Measurements from ENCODE around the gene SPAG16. TPM values are rescaled to one million over a fixed set of nuclear protein-coding genes. Genes with fewer than 3 reads are reported as not detected.
A peak's percentile ranks its signal among the peaks of the same experiment; 100 is the strongest.

Gene SPAG16
- total RNA-seq, 2 donors from 2014 or later: 5.0 to 10.4 TPM

DNA sequence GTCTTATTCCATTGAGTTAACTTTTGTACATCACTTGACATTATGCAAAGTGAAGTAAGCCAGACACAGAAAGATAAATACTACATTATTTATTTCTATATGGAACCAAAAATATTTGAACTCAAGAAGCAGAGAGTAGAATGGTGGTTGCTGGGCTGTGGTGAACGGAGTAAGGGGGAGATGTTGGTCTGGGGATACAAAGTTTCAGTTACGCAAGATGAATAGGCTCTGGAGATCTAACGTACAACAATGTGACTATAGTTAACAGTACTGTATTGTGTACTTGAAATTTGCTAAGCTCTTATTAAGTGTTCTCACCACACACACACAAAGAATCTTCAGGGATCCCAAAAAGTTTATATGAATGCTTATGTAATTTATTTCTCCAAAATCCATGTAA is 1001.7 kb downstream of the SPAG16 start:
- Mint-ChIP-seq H3K27ac (no peak overlapping the region), H3K9me3 (peaks cover 0 to 11% of the 10 kb centered on the region in 2 donors), H3K36me3 (no peaks in the 10 kb centered on the region)
- ATAC-seq (no peak), DNase-seq (ENCODE audit: low spot score in 2 of 2) (no peak)

DNA sequence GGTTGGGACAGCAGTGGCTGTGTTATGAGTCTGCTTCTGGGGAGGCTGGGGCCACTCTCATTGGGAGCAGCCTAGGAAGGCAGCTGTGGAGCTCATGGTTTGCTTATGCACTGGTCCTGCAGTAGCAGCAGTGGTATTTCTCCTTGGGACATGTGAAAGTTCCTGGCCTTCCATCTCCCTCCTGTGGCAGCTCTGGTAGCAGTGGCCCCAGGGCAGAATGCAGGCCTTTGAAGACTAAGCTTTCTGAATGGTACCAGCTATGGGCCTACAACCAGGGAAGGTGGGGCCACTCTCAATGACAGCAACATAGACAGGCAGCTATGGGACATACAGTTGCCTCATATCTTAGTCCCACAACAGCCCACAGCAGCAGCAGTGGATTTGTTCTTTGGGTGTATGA is 1009.3 kb downstream of the SPAG16 start:
- DNase-seq (ENCODE audit: low spot score in 2 of 2): no peak
- H3K9me3 Mint-ChIP-seq: peaks cover 11 to 29% of the 10 kb centered on the region in 2 donors
- no peak overlapping the region for H3K27ac Mint-ChIP-seq
- H3K36me3 Mint-ChIP-seq: peaks cover 0 to 14% of the 10 kb centered on the region in 2 donors
- ATAC-seq: no peak

DNA sequence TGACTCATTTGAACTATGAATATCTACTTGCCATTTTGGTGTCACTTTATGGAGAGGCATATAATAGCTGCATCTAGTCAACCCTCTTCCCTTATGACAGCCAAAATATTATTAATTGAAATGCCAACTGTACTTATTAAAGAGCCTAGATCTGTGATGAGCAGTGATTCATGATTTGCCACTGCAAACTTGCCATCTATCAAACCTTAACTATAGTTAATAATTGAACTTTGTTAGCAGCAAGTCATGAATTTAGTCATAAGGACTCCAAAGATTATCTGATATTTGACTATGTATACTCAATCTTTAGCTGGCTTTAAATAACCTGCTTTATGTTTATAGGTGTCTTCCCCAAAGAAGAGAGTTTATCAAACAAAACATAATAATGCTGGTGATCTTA is 1010.2 kb downstream of the SPAG16 start:
- Mint-ChIP-seq H3K36me3 (peaks cover 0 to 14% of the 10 kb centered on the region in 2 donors), H3K9me3 (peaks cover 11 to 24% of the 10 kb centered on the region in 2 donors), H3K27ac (no peak overlapping the region)
- ATAC-seq (no peak), DNase-seq (ENCODE audit: low spot score in 2 of 2) (no peak)

DNA sequence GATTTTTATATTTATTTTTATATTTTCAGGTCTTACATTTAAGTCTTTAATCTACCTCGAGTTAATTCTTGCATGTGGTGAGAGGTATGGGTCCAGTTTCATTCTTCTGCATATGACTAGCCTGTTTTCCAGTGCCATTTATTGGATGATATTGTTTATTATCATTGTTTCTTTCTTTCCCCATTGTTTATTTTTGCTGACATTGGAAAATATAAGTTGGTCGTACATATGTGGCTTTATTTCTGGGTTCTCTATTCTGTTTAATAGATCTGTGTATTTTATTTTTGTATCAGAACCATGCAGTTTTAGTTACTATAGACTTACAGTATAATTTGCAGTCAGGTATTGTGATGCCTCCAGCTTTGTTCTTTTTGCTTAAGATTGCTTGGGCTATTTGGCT is 1013.2 kb downstream of the SPAG16 start:
- no peak for ATAC-seq
- Mint-ChIP-seq H3K9me3 (peaks cover 7 to 12% of the 10 kb centered on the region in 2 donors), H3K27ac (no peak overlapping the region)

DNA sequence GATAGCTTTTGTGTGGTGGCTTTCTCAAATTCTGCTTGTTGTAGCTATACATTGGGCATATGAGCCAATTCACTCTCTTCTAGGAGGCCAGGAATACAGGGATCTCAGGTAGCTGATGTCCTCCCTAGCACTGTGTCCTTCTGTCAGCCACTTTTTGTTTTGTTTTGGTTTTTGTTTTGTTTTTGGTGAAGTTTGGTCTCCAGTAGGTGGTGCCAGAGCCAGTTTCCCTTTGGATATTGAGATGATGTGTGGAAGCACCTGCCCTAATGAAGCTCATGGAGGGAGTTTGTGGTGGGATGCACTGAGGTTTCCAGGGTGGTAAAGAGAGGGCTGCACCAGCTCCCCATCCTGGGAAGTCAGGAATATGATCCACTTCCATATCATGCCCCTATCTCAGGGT is 1026.1 kb downstream of the SPAG16 start:
- DNase-seq (ENCODE audit: low spot score in 2 of 2) (no peak), ATAC-seq (no peak)
- Mint-ChIP-seq H3K9me3 (peaks cover 3 to 30% of the 10 kb centered on the region in 2 donors), H3K27ac (no peak overlapping the region), H3K36me3 (peaks cover 0 to 8% of the 10 kb centered on the region in 2 donors)

More for the DNA sequence above, 1013.2 kb downstream of the SPAG16 start:
- DNase-seq (ENCODE audit: low spot score in 2 of 2): no peak
- H3K36me3 Mint-ChIP-seq: peaks cover 0 to 7% of the 10 kb centered on the region in 2 donors

GRCh38 chr2:214311031-214311533 is 1026.8 kb downstream of the SPAG16 start:
- ATAC-seq (no peak), DNase-seq (ENCODE audit: low spot score in 2 of 2) (no peak)
- Mint-ChIP-seq H3K36me3 (peaks cover 0 to 8% of the 10 kb centered on the region in 2 donors), H3K9me3 (peaks cover 3 to 28% of the 10 kb centered on the region in 2 donors), H3K27ac (no peak overlapping the region)

- DNase-seq (ENCODE audit: low spot score in 2 of 2): no peak
- H3K27ac Mint-ChIP-seq: no peak overlapping the region
Observed at GRCh38 chr2:214311931-214312749, 1027.9 kb downstream of the SPAG16 start.

DNA sequence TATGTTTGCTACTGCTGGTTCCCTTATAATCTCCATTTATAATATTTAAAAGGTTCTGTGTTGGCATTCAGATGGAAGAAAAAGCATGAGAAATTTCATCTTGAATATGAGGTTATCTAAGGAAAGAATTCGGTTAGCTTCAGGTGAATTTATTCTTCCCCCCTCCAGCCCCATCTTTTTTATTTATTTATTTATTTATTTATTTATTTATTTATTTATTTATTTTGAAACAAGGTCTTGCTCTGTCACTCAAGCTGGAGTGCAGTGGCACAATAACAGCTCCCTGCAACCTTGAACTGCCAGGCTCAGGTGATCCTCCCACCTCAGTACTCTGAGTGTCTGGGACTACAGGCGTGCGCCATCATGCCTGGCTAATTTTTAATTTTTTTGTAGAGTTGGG is 1031.1 kb downstream of the SPAG16 start:
- ATAC-seq: no peak
- Mint-ChIP-seq H3K27ac (no peak overlapping the region), H3K9me3 (peaks cover 4 to 9% of the 10 kb centered on the region in 2 donors), H3K36me3 (no peaks in the 10 kb centered on the region)
- no peak for DNase-seq (ENCODE audit: low spot score in 2 of 2)

More at GRCh38 chr2:214311931-214312749, 1027.9 kb downstream of the SPAG16 start:
- Mint-ChIP-seq H3K9me3 (peaks cover 0 to 20% of the 10 kb centered on the region in 2 donors), H3K36me3 (no peaks in the 10 kb centered on the region)
- peak in 1 of 2 donors; percentile 34 for ATAC-seq

DNA sequence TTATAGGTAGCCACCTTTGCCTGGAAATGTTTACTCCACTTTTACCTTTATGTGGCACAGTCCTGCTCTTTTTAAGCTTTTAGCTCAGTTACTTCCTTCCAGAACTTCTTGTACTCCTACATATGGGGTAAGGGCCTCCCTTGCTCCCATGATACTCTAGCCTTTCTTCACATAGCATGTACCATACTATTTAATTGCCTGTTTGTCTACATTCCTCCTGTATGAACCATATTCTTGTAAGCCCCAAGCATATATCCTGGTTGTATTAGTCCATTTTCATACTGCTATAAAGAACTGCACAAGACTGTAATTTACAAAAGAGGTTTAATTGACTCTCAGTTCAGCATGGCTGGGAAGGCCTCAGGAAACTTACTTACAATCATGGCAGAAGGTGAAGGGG is 1035.9 kb downstream of the SPAG16 start:
- no peak overlapping the region for H3K27ac Mint-ChIP-seq
- DNase-seq (ENCODE audit: low spot score in 2 of 2): no peak
- H3K36me3 Mint-ChIP-seq: no peaks in the 10 kb centered on the region
- no peak for ATAC-seq
- H3K9me3 Mint-ChIP-seq: peaks cover 4 to 5% of the 10 kb centered on the region in 2 donors

- DNase-seq (ENCODE audit: low spot score in 2 of 2) (no peak), ATAC-seq (no peak)
- Mint-ChIP-seq H3K36me3 (no peaks in the 10 kb centered on the region), H3K27ac (no peak overlapping the region), H3K9me3 (peaks cover 4 to 5% of the 10 kb centered on the region in 2 donors)
Observed at GRCh38 chr2:214322662-214323061, 1038.4 kb downstream of the SPAG16 start.

DNA sequence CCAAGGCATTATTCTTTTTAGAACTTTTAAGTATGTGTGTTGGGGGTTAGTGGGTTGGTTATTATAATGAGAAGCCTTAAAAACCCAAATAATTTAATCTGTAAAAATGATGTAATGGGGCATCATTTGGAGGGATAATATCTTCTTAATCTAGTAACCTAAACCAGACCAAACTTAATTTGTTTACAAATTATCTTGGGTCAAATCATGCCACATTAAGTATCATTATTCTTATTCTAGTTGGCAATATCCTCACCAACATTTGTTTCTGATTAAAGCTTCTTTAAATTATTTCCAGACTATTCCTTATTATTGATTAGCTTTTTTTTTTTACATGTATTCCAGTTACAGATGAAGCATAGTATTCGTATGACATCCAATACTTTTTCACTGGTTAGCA is 1041.1 kb downstream of the SPAG16 start:
- ATAC-seq: no peak

DNA sequence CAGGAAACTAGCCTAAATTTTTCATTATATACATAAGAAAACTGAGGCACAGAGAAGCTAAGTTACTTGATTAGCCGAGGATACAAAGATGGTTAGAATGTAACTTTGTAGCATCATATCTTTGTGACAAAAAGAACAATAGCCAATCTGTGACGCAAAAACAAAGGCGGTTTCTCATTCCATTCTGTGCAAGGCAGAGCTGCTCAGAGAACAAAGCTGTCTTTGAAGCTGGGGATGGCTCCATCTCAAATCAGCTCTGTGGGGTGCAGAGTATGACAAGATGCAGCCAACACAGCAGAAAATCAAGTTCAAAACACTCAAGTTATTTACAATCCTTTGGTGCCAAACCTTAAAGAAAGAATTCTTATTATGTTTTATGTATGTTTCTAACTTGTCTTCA is 1044.7 kb downstream of the SPAG16 start:
- no peak overlapping the region for H3K27ac Mint-ChIP-seq
- ATAC-seq: no peak
- H3K36me3 Mint-ChIP-seq: no peaks in the 10 kb centered on the region
- no peaks in the 10 kb centered on the region for H3K9me3 Mint-ChIP-seq
- DNase-seq (ENCODE audit: low spot score in 2 of 2): no peak

More for the DNA sequence above, 1041.1 kb downstream of the SPAG16 start:
- H3K9me3 Mint-ChIP-seq: peaks cover 0 to under 1% of the 10 kb centered on the region in 2 donors
- DNase-seq (ENCODE audit: low spot score in 2 of 2): no peak
- no peak overlapping the region for H3K27ac Mint-ChIP-seq
- no peaks in the 10 kb centered on the region for H3K36me3 Mint-ChIP-seq

GRCh38 chr2:214341646-214342045 is 1057.4 kb downstream of the SPAG16 start:
- Mint-ChIP-seq H3K27ac (no peak overlapping the region), H3K9me3 (no peaks in the 10 kb centered on the region), H3K36me3 (no peaks in the 10 kb centered on the region)
- ATAC-seq: no peak
- no peak for DNase-seq (ENCODE audit: low spot score in 2 of 2)

DNA sequence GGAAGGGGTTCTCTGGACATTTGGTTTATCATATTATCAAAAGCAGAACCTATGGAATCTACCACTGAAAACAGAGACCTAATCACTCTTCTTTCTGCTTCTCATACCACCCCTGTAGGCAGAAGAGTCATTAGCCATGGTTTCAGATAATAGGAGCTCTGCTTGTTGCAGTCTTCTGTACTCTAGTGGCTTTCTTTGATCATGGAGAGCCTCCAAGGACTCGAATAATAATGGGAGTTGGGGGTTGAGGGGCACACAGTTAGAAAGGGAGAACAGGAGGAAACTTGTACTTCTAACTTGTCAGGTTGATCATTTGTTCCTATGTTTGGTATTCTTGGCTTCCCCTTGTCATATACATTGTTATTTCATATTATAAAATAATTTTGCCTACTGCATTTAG is 1074.2 kb downstream of the SPAG16 start:
- ATAC-seq (no peak), DNase-seq (ENCODE audit: low spot score in 2 of 2) (no peak)
- peaks cover 4 to 13% of the 10 kb centered on the region in 2 donors for H3K9me3 Mint-ChIP-seq
- no peak overlapping the region for H3K27ac Mint-ChIP-seq
- H3K36me3 Mint-ChIP-seq: no peaks in the 10 kb centered on the region

- H3K36me3 Mint-ChIP-seq: no peaks in the 10 kb centered on the region
- no peak for ATAC-seq
- no peak for DNase-seq (ENCODE audit: low spot score in 2 of 2)
- H3K27ac Mint-ChIP-seq: no peak overlapping the region
- peaks cover 4 to 13% of the 10 kb centered on the region in 2 donors for H3K9me3 Mint-ChIP-seq
Observed at GRCh38 chr2:214361116-214361515, 1076.9 kb downstream of the SPAG16 start.

- no peak overlapping the region for H3K27ac Mint-ChIP-seq
- no peaks in the 10 kb centered on the region for H3K9me3 Mint-ChIP-seq
- no peaks in the 10 kb centered on the region for H3K36me3 Mint-ChIP-seq
- DNase-seq (ENCODE audit: low spot score in 2 of 2): no peak
- no peak for ATAC-seq
Observed at GRCh38 chr2:214365549-214365948, 1081.3 kb downstream of the SPAG16 start.

DNA sequence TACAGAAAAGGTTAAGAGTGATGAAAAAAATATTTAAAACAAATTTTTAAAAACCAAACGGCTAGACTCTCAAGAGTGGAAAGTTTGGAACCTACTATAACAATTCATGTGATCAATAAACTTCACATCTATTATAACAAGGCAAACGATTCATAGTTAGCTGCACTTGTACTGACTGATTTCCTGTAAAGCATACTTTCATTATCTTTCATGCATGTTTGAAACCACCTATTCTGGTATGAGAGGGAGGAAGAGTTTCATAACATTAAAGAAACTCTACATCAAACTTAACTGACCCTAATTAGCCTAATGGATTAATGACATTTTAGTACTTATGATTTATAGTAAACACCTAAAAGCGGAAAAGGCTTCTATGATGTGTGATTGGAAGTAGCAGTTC is 1082.9 kb downstream of the SPAG16 start:
- no peaks in the 10 kb centered on the region for H3K36me3 Mint-ChIP-seq
- no peaks in the 10 kb centered on the region for H3K9me3 Mint-ChIP-seq
- no peak for ATAC-seq

More for the DNA sequence above, 1082.9 kb downstream of the SPAG16 start:
- no peak for DNase-seq (ENCODE audit: low spot score in 2 of 2)
- H3K27ac Mint-ChIP-seq: no peak overlapping the region

Data from activated naive CD4-positive, alpha-beta T cell treated with anti-CD3 and anti-CD28 coated beads, Interleukin-2, amount 50 U/mL, for 72 hours (primary cell).